Astrocyte (in vitro differentiated cells and primary cell): ENCODE measurements around the gene HEMGN. TPM values are rescaled to one million over a fixed set of nuclear protein-coding genes. Genes with fewer than 3 reads are reported as not detected.

Source experiments
- DNase-seq: peaks from one replicate; pipeline ENCODE4 v3.0.0-alpha.2; 2010; ENCODE audit warnings: low read depth
- FAIRE-seq: peaks from 2 replicates; lab custom pipeline; 2011; peaks lifted over from hg19 to GRCh38; lab: Jason Lieb, UNC
- H2AFZ ChIP-seq: 2 replicates; pipeline ENCODE4 v1.6.0; 2012; ENCODE audit warnings: low read depth, low read length, inconsistent platforms
- H3K27ac ChIP-seq: 2 replicates; pipeline ENCODE4 v1.5.1; 2011; ENCODE audit warnings: low read depth, low read length, inconsistent platforms
- H3K27me3 ChIP-seq: 2 replicates; pipeline ENCODE4 v1.6.0; 2011; ENCODE audit warnings: low read length, inconsistent platforms; ENCODE audit not compliant: insufficient read depth
- H3K36me3 ChIP-seq: 2 replicates; pipeline ENCODE4 v1.5.1; 2011; ENCODE audit warnings: low read length, inconsistent platforms; ENCODE audit not compliant: insufficient read depth
- H3K4me1 ChIP-seq: 2 replicates; pipeline ENCODE4 v1.5.1; 2011; ENCODE audit warnings: low read length, inconsistent platforms; ENCODE audit not compliant: insufficient read depth
- H3K4me2 ChIP-seq: 2 replicates; pipeline ENCODE4 v1.6.0; 2012; ENCODE audit warnings: low read length, inconsistent platforms
- H3K4me3 ChIP-seq: 2 replicates; pipeline ENCODE4 v1.5.1; 2011; ENCODE audit warnings: low read depth, mild to moderate bottlenecking, low read length, inconsistent platforms; ENCODE audit not compliant: insufficient read depth
- H3K79me2 ChIP-seq: 2 replicates; pipeline ENCODE4 v1.6.0; 2012; ENCODE audit warnings: mild to moderate bottlenecking, low read length, inconsistent platforms; ENCODE audit not compliant: insufficient read depth
- H3K9ac ChIP-seq: 2 replicates; pipeline ENCODE4 v1.6.0; 2012; ENCODE audit warnings: mild to moderate bottlenecking, low read length, inconsistent platforms
- H3K9me3 ChIP-seq: 2 replicates; pipeline ENCODE4 v1.5.1; 2012; ENCODE audit warnings: low read depth, mild to moderate bottlenecking, low read length, inconsistent platforms; ENCODE audit not compliant: insufficient read depth
- H4K20me1 ChIP-seq: 2 replicates; pipeline ENCODE4 v1.6.0; 2012; ENCODE audit warnings: low read length, inconsistent platforms; ENCODE audit not compliant: insufficient read depth
- H3K27ac Mint-ChIP-seq: one replicate; pipeline ENCODE4 v1.8.0; 2021; ENCODE audit warnings: mild to moderate bottlenecking, mixed read lengths; ENCODE audit not compliant: unreplicated experiment
- H3K27me3 Mint-ChIP-seq: one replicate; pipeline ENCODE4 v1.8.0; 2021; ENCODE audit warnings: low read depth, mixed read lengths; ENCODE audit not compliant: unreplicated experiment
- H3K36me3 Mint-ChIP-seq: one replicate; pipeline ENCODE4 v1.8.0; 2021; ENCODE audit warnings: low read depth, mixed read lengths; ENCODE audit not compliant: unreplicated experiment
- H3K4me1 Mint-ChIP-seq: one replicate; pipeline ENCODE4 v1.8.0; 2021; ENCODE audit warnings: low read depth, mixed read lengths; ENCODE audit not compliant: unreplicated experiment
- H3K4me3 Mint-ChIP-seq: one replicate; pipeline ENCODE4 v1.8.0; 2021; ENCODE audit warnings: mild to moderate bottlenecking, moderate library complexity, mixed read lengths; ENCODE audit not compliant: unreplicated experiment
- H3K9me3 Mint-ChIP-seq: one replicate; pipeline ENCODE4 v1.8.0; 2021; ENCODE audit warnings: mild to moderate bottlenecking, mixed read lengths; ENCODE audit not compliant: unreplicated experiment
- CTCF ChIP-seq: IDR thresholded peaks from 2 replicates; pipeline ENCODE4 v1.5.1; 2011; ENCODE audit warnings: low read depth, mild to moderate bottlenecking, inconsistent platforms, low read length, moderate library complexity; ENCODE audit not compliant: insufficient read depth
- EZH2 ChIP-seq: IDR thresholded peaks from 2 replicates; pipeline ENCODE4 v1.6.1; 2012; ENCODE audit warnings: mild to moderate bottlenecking, low read length, inconsistent platforms; ENCODE audit not compliant: insufficient read depth
- total RNA-seq: library from RNA; stranded (reverse); gene quantifications from 2 replicates; pipeline ENCODE4 v1.2.1, GENCODE V29; 2021

Gene HEMGN
- total RNA-seq, 1 donor from 2014 or later, result not detected

- H3K36me3 Mint-ChIP-seq, result no peaks in the 10 kb centered on the region
- no peak overlapping the region for H3K4me2 ChIP-seq
- no peak overlapping the region for H3K9ac ChIP-seq
- DNase-seq, result no peak
- FAIRE-seq, result no peak
- no peaks in the 10 kb centered on the region for H3K4me1 ChIP-seq
- no peaks in the 10 kb centered on the region for H3K4me1 Mint-ChIP-seq
- TF ChIP-seq CTCF, result no peak
- TF ChIP-seq EZH2, result no peak
- no peaks in the 10 kb centered on the region for H3K9me3 ChIP-seq
- no peaks in the 10 kb centered on the region for H3K36me3 ChIP-seq
- H3K27me3 Mint-ChIP-seq, result peaks cover 47% of the 10 kb centered on the region
- H4K20me1 ChIP-seq, result no peaks in the 10 kb centered on the region
- H2AFZ ChIP-seq, result no peak overlapping the region
- peaks cover 69% of the 10 kb centered on the region for H3K27me3 ChIP-seq
- no peak overlapping the region for H3K27ac Mint-ChIP-seq
- peaks cover 1% of the 10 kb centered on the region for H3K9me3 Mint-ChIP-seq
- H3K79me2 ChIP-seq, result no peaks in the 10 kb centered on the region
- H3K4me3 Mint-ChIP-seq, result no peak overlapping the region
- no peak overlapping the region for H3K27ac ChIP-seq
- H3K4me3 ChIP-seq, result no peak overlapping the region
Observed at GRCh38 chr9:97940233-97940632, 2.3 kb upstream of the HEMGN start.

GRCh38 chr9:97936998-97937397, 974 bp downstream of the HEMGN start:
- Histone ChIP-seq H3K27me3 (peaks cover 54% of the 10 kb centered on the region), H3K36me3 (no peaks in the 10 kb centered on the region), H3K79me2 (no peaks in the 10 kb centered on the region), H3K27ac (no peak overlapping the region), H3K4me2 (no peak overlapping the region), H2AFZ (no peak overlapping the region), H3K9me3 (no peaks in the 10 kb centered on the region), H3K9ac (no peak overlapping the region), H3K4me1 (no peaks in the 10 kb centered on the region), H3K4me3 (no peak overlapping the region), H4K20me1 (no peaks in the 10 kb centered on the region)
- no peak for TF ChIP-seq CTCF
- no peak for TF ChIP-seq EZH2
- FAIRE-seq, result no peak
- DNase-seq, result no peak
- Mint-ChIP-seq H3K4me3 (no peak overlapping the region), H3K27me3 (peaks cover 54% of the 10 kb centered on the region), H3K9me3 (peaks cover 1% of the 10 kb centered on the region), H3K4me1 (no peaks in the 10 kb centered on the region), H3K36me3 (no peaks in the 10 kb centered on the region), H3K27ac (no peak overlapping the region)

- H2AFZ ChIP-seq, result no peak overlapping the region
- Mint-ChIP-seq H3K9me3 (peaks cover 1% of the 10 kb centered on the region), H3K4me1 (no peaks in the 10 kb centered on the region), H3K27me3 (peaks cover 56% of the 10 kb centered on the region), H3K36me3 (no peaks in the 10 kb centered on the region), H3K27ac (no peak overlapping the region), H3K4me3 (no peak overlapping the region)
- no peaks in the 10 kb centered on the region for H3K36me3 ChIP-seq
- H3K79me2 ChIP-seq, result no peaks in the 10 kb centered on the region
- H3K4me1 ChIP-seq, result no peaks in the 10 kb centered on the region
- H3K9me3 ChIP-seq, result no peaks in the 10 kb centered on the region
- H3K4me3 ChIP-seq, result no peak overlapping the region
- FAIRE-seq, result no peak
- H3K27me3 ChIP-seq, result peaks cover 54% of the 10 kb centered on the region
- TF ChIP-seq EZH2 (no peak), CTCF (no peak)
- H3K27ac ChIP-seq, result no peak overlapping the region
- DNase-seq, result no peak
- H3K9ac ChIP-seq, result no peak overlapping the region
- no peak overlapping the region for H3K4me2 ChIP-seq
- H4K20me1 ChIP-seq, result no peaks in the 10 kb centered on the region
Observed at GRCh38 chr9:97935276-97935675, 2.7 kb downstream of the HEMGN start.
